Adrenal gland (tissue), 5 donors: ENCODE measurements around the gene SEH1L.

Source experiments
- CTCF ChIP-seq, 6 experiments: fragments of 450-650 bp in 4 of 6; fragments of 200-600 bp in 2 of 6; sonication (generic) in 1 of 6; IDR thresholded peaks; 1 replicate in 5 of 6; 2 replicates in 1 of 6; pipeline versions ENCODE4 v1.5.1 to v1.8.0; 2016 to 2021; ENCODE audit warnings: antibody characterized with exemption in 6 of 6, mild to moderate bottlenecking in 2 of 6, moderate library complexity in 1 of 6
- POLR2A ChIP-seq, 2 donors: fragments of 450-650 bp; IDR thresholded peaks; one replicate each; pipeline ENCODE4 v1.6.1; 2017; ENCODE audit warnings: antibody characterized with exemption in 2 of 2, mild to moderate bottlenecking in 2 of 2, moderate library complexity in 1 of 2
- donor health status: DM: no; HTN: no; CAD: no.

GRCh38 chr18:13005289-13005688 lies 57.5 kb downstream of the SEH1L start:
- no peak for TF ChIP-seq CTCF (IDR thresholded peaks at IDR 0.05)
- TF ChIP-seq POLR2A (IDR thresholded peaks at IDR 0.05): no peak
